CD14-positive monocyte (primary cell): ENCODE results near the gene NOL12. TPM values are rescaled to one million over a fixed set of nuclear protein-coding genes. Genes with fewer than 3 reads are reported as not detected.

Source experiments
- DNase-seq, 3 donors: peaks; one replicate each; pipeline ENCODE4 v3.0.0-alpha.2; 2011 to 2022
- H2AFZ ChIP-seq: 2 replicates; pipeline ENCODE4 v1.6.0; 2012; ENCODE audit warnings: mild to moderate bottlenecking, low read depth, low read length, inconsistent platforms; ENCODE audit not compliant: insufficient read depth, poor library complexity, severe bottlenecking
- H3K27ac ChIP-seq, 2 donors: 1 replicate in 1 of 2; 2 replicates in 1 of 2; pipeline ENCODE4 v1.5.1; 2012 to 2013; ENCODE audit warnings: low read length in 2 of 2, control low read depth in 1 of 2, inconsistent platforms in 1 of 2, low read depth in 1 of 2, mild to moderate bottlenecking in 1 of 2
- H3K27me3 ChIP-seq, 2 donors: one replicate each; pipeline versions ENCODE4 v1.6.0 to v1.6.1; 2011 to 2013; ENCODE audit warnings: low read length in 2 of 2; ENCODE audit not compliant: control insufficient read depth in 2 of 2, insufficient read depth in 2 of 2
- H3K36me3 ChIP-seq, 2 donors: replicated peaks in 1 of 2; 1 replicate in 1 of 2; 2 replicates in 1 of 2; pipeline versions ENCODE4 v1.5.1 to v1.6.1; 2012 to 2013; ENCODE audit warnings: low read length in 2 of 2, control low read depth in 1 of 2, inconsistent platforms in 1 of 2, mild to moderate bottlenecking in 1 of 2; ENCODE audit not compliant: insufficient read depth in 2 of 2, control insufficient read depth in 1 of 2
- H3K4me1 ChIP-seq, 2 donors: 1 replicate in 1 of 2; 2 replicates in 1 of 2; pipeline versions ENCODE4 v1.5.1 to v1.6.1; 2012 to 2013; ENCODE audit warnings: low read length in 2 of 2, control low read depth in 1 of 2, inconsistent platforms in 1 of 2, mild to moderate bottlenecking in 1 of 2, moderate library complexity in 1 of 2; ENCODE audit not compliant: insufficient read depth in 2 of 2, control insufficient read depth in 1 of 2
- H3K4me2 ChIP-seq: replicated peaks from 2 replicates; pipeline ENCODE3; 2012; ENCODE audit warnings: low read length, moderate library complexity, mild to moderate bottlenecking; ENCODE audit not compliant: poor library complexity, severe bottlenecking; ENCODE audit errors: extremely low read depth
- H3K4me3 ChIP-seq, 3 experiments: fragments of 200-600 bp in 1 of 3; sonication (generic) in 1 of 3; replicated peaks in 1 of 3; 1 replicate in 2 of 3; 2 replicates in 1 of 3; pipeline ENCODE4 v1.5.1; 2011 to 2013; ENCODE audit warnings: low read length in 3 of 3, mild to moderate bottlenecking in 3 of 3, control low read depth in 2 of 3, low read depth in 2 of 3, inconsistent platforms in 1 of 3, moderate library complexity in 1 of 3
- H3K79me2 ChIP-seq: 2 replicates; pipeline ENCODE4 v1.6.0; 2012; ENCODE audit warnings: mild to moderate bottlenecking, control low read depth, inconsistent platforms, low read length, moderate library complexity; ENCODE audit not compliant: insufficient read depth
- H3K9ac ChIP-seq: 2 replicates; pipeline ENCODE4 v1.6.0; 2017; ENCODE audit warnings: low read length, mild to moderate bottlenecking; ENCODE audit not compliant: insufficient read depth, poor library complexity, severe bottlenecking
- H3K9me3 ChIP-seq, 2 donors: replicated peaks in 1 of 2; 1 replicate in 1 of 2; 2 replicates in 1 of 2; pipeline versions ENCODE4 v1.5.1 to v1.6.1; 2012 to 2013; ENCODE audit warnings: low read length in 2 of 2, control low read depth in 1 of 2; ENCODE audit not compliant: control insufficient read depth in 1 of 2, insufficient read depth in 1 of 2
- H4K20me1 ChIP-seq: 2 replicates; pipeline ENCODE4 v1.6.0; 2012; ENCODE audit warnings: mild to moderate bottlenecking, low read length, control low read depth, moderate library complexity; ENCODE audit not compliant: insufficient read depth
- H3K27ac Mint-ChIP-seq, 7 donors: one replicate each; pipeline ENCODE4 v1.8.0; 2020; ENCODE audit warnings: mild to moderate bottlenecking in 7 of 7, mixed read lengths in 7 of 7, moderate library complexity in 6 of 7, inconsistent platforms in 2 of 7
- H3K27me3 Mint-ChIP-seq, 3 donors: one replicate each; pipeline ENCODE4 v1.8.0; 2021 to 2022; ENCODE audit warnings: low read depth in 3 of 3, mild to moderate bottlenecking in 3 of 3, mixed read lengths in 3 of 3, moderate library complexity in 3 of 3, inconsistent platforms in 1 of 3
- H3K36me3 Mint-ChIP-seq, 2 donors: one replicate each; pipeline ENCODE4 v1.8.0; 2020; ENCODE audit warnings: mixed read lengths in 2 of 2, inconsistent platforms in 1 of 2, mild to moderate bottlenecking in 1 of 2
- H3K4me1 Mint-ChIP-seq: one replicate; pipeline ENCODE4 v1.8.0; 2020; ENCODE audit warnings: mild to moderate bottlenecking, mixed read lengths
- H3K4me3 Mint-ChIP-seq, 2 donors: one replicate each; pipeline ENCODE4 v1.8.0; 2020; ENCODE audit warnings: mild to moderate bottlenecking in 2 of 2, mixed read lengths in 2 of 2, moderate library complexity in 1 of 2
- H3K9me3 Mint-ChIP-seq, 7 donors: one replicate each; pipeline ENCODE4 v1.8.0; 2020 to 2022; ENCODE audit warnings: mixed read lengths in 7 of 7, mild to moderate bottlenecking in 6 of 7, moderate library complexity in 6 of 7, inconsistent platforms in 2 of 7
- WGBS: methylation state at CpG from one replicate; pipeline ENCODE4 v1.1.5; 2013; ENCODE audit warnings: missing lambda C conversion rate; ENCODE audit not compliant: insufficient coverage; 5-methylcytosine and 5-hydroxymethylcytosine counted together
- intact Hi-C, 2 donors: fragments of 100-400 bp; cut with micrococcal nuclease; formaldehyde crosslinking; loops; one replicate each; pipeline versions ENCODE4 v1.15.0 to v1.15.1; 2023
- polyA plus RNA-seq, 3 donors: library from polyadenylated mRNA; depleted of rRNA in 1 of 3; unstranded in 2 of 3; stranded (reverse) in 1 of 3; fragments of 300-500 nt in 2 of 3; fragments of >200 nt in 1 of 3; fragmentation: Illumina TruSeq in 2 of 3; gene quantifications; 1 replicate in 2 of 3; 2 replicates in 1 of 3; pipeline ENCODE4 v1.2.3, GENCODE V29; 2012 to 2021
- TF ChIP-seq, protein P1 (sequence below): fragments of 200-600 bp; IDR thresholded peaks from one replicate; pipeline ENCODE4 v1.8.0; 2022; ENCODE audit warnings: antibody characterized with exemption, mild to moderate bottlenecking

Gene NOL12
- polyA plus RNA-seq, 3 donors = 47.3 to 52.0 (median 49.2) TPM

DNA sequence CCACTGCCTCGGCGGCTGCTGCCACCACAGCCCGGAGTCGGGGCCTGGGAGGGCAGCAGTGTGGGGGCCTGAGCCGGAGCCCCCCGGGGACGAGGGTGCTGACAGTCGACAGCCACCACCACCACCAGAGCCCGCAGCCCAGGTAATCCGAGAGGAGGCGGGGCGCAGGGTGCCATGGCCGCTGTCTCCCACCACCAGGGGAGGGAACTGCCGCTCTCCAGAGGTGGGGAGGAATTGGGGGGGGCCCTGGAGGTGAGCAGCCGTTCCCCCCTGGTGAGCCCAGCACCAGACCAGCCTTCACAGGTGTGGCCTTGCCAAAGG is 23.3 kb downstream of the NOL12 start:
- Mint-ChIP-seq H3K4me3 (no peak overlapping the region), H3K4me1 (peaks cover 17% of the 10 kb centered on the region), H3K27me3 (peaks cover 0 to 3% (median 0%) of the 10 kb centered on the region in 3 donors), H3K27ac (no peak overlapping the region), H3K36me3 (peaks cover 29 to 57% of the 10 kb centered on the region in 2 donors), H3K9me3 (peaks cover 0 to 2% (median 0%) of the 10 kb centered on the region in 7 donors)
- Histone ChIP-seq H3K9ac (no peak overlapping the region), H3K79me2 (no peaks in the 10 kb centered on the region), H3K4me3 (no peak overlapping the region), H3K27me3 (no peaks in the 10 kb centered on the region), H3K36me3 (peaks cover 0 to 2% of the 10 kb centered on the region in 2 donors), H3K9me3 (no peaks in the 10 kb centered on the region), H3K4me2 (no peak overlapping the region), H3K27ac (no peak overlapping the region), H4K20me1 (no peaks in the 10 kb centered on the region), H3K4me1 (peaks cover 17 to 20% of the 10 kb centered on the region in 2 donors), H2AFZ (no peak overlapping the region)
- intact Hi-C loops = no loop called here
- TF ChIP-seq, protein P1, sequence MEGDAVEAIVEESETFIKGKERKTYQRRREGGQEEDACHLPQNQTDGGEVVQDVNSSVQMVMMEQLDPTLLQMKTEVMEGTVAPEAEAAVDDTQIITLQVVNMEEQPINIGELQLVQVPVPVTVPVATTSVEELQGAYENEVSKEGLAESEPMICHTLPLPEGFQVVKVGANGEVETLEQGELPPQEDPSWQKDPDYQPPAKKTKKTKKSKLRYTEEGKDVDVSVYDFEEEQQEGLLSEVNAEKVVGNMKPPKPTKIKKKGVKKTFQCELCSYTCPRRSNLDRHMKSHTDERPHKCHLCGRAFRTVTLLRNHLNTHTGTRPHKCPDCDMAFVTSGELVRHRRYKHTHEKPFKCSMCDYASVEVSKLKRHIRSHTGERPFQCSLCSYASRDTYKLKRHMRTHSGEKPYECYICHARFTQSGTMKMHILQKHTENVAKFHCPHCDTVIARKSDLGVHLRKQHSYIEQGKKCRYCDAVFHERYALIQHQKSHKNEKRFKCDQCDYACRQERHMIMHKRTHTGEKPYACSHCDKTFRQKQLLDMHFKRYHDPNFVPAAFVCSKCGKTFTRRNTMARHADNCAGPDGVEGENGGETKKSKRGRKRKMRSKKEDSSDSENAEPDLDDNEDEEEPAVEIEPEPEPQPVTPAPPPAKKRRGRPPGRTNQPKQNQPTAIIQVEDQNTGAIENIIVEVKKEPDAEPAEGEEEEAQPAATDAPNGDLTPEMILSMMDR = no peak
- WGBS = 100% methylated on average over 4 of the region's 15 CpGs
- DNase-seq = no peak

DNA sequence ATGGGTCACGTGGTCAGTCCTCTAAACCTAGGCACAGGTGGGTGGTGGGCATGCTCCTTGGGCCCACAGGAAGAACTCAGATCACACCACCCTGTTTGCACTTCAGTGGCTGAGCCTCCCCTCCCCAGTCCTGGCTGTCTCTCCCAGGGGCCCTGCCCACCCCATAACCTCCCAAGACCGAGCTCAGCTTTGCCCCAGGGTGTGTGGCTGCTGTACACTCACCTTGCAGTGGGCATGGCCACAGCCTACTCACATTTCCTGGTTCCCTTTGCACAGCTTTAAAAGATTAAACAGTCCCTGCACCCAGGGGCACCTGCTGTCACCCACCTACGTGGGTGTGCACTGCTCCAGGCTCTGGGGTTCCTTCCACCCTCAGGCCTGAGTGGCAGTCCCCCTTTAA is 24.5 kb downstream of the NOL12 start:
- Mint-ChIP-seq H3K9me3 (no peaks in the 10 kb centered on the region), H3K4me1 (peaks cover 12% of the 10 kb centered on the region), H3K27ac (no peak overlapping the region), H3K4me3 (no peak overlapping the region), H3K36me3 (peaks cover 23 to 52% of the 10 kb centered on the region in 2 donors), H3K27me3 (peaks cover 0 to 3% (median 0%) of the 10 kb centered on the region in 3 donors)
- H3K9ac ChIP-seq = no peak overlapping the region
- WGBS = 93% methylated on average over 2 of the region's 3 CpGs
- no peak overlapping the region for H3K4me3 ChIP-seq
- no peaks in the 10 kb centered on the region for H3K27me3 ChIP-seq
- H3K79me2 ChIP-seq = no peaks in the 10 kb centered on the region
- intact Hi-C loops = no loop called here
- no peak overlapping the region for H2AFZ ChIP-seq
- no peak for DNase-seq
- H3K36me3 ChIP-seq = peaks cover 0 to 2% of the 10 kb centered on the region in 2 donors
- TF ChIP-seq, protein P1 = no peak
- H4K20me1 ChIP-seq = no peaks in the 10 kb centered on the region
- H3K4me1 ChIP-seq = peaks cover 13 to 15% of the 10 kb centered on the region in 2 donors
- no peak overlapping the region for H3K27ac ChIP-seq
- no peaks in the 10 kb centered on the region for H3K9me3 ChIP-seq
- no peak overlapping the region for H3K4me2 ChIP-seq
